Measurements from ENCODE around the gene SLC2A6.

GRCh38 chr9:133455936-133456335 is 23.0 kb downstream of the SLC2A6 start:
- TF ChIP-seq CTCF (IDR thresholded peaks at IDR 0.05; ENCODE audit: control extremely low read depth in 1 of 3, insufficient read depth in 1 of 3, low read depth in 1 of 3, low read length in 3 of 3), result no peak
- no peak for TF ChIP-seq HDAC6 (IDR thresholded peaks at IDR 0.05; ENCODE audit: low read depth, low read length)
- no peak for TF ChIP-seq ZNF274 (IDR thresholded peaks at IDR 0.05; ENCODE audit: borderline replicate concordance, extremely low read depth, low read length)
- no peak for TF ChIP-seq EZH2 (IDR thresholded peaks at IDR 0.05; ENCODE audit: low read depth, low read length, severe bottlenecking)
- TF ChIP-seq SAP30 (IDR thresholded peaks at IDR 0.05; ENCODE audit: insufficient read depth, insufficient replicate concordance, low read length), result no peak
- no peak for TF ChIP-seq POLR2A (IDR thresholded peaks at IDR 0.05; ENCODE audit: control extremely low read depth in 1 of 2, low read depth in 2 of 2, low read length in 2 of 2)
- no peak for TF ChIP-seq RBBP5 (IDR thresholded peaks at IDR 0.05; ENCODE audit: borderline replicate concordance, low read depth, low read length)
- no peak for TF ChIP-seq CBX5 (IDR thresholded peaks at IDR 0.05; ENCODE audit: low read depth, low read length)
- TF ChIP-seq ATF3 (IDR thresholded peaks at IDR 0.05; ENCODE audit: insufficient read depth, low read depth, low read length), result no peak
- no peak for TF ChIP-seq SIX5 (IDR thresholded peaks at IDR 0.05; ENCODE audit: low read depth, low read length)
